Peyer's patch (tissue), 4 donors: ENCODE results near the gene SLC16A2. TPM values are rescaled to one million over a fixed set of nuclear protein-coding genes. Genes with fewer than 3 reads are reported as not detected.

Experiments used
- DNase-seq, 3 donors: peaks; one replicate each; pipeline ENCODE4 v3.0.0-alpha.2; 2017 to 2019
- H3K27ac ChIP-seq, 4 donors: fragments of 200-600 bp; sonication (generic); one replicate each; pipeline ENCODE4 v1.5.1; 2016 to 2019
- H3K27me3 ChIP-seq, 2 donors: fragments of 200-600 bp; sonication (generic); one replicate each; pipeline ENCODE4 v1.5.1; 2019
- H3K36me3 ChIP-seq, 3 donors: fragments of 200-600 bp; sonication (generic); one replicate each; pipeline ENCODE4 v1.5.1; 2016 to 2019
- H3K4me1 ChIP-seq, 4 donors: fragments of 200-600 bp; sonication (generic); one replicate each; pipeline ENCODE4 v1.5.1; 2016 to 2019
- H3K4me3 ChIP-seq, 4 donors: fragments of 200-600 bp; sonication (generic); 1 replicate in 3 of 4; 2 replicates in 1 of 4; pipeline ENCODE4 v1.5.1; 2016 to 2019; ENCODE audit warnings: mild to moderate bottlenecking in 1 of 4
- H3K9me3 ChIP-seq, 4 donors: fragments of 200-600 bp; sonication (generic); one replicate each; pipeline ENCODE4 v1.5.1; 2016 to 2019; ENCODE audit warnings: mild to moderate bottlenecking in 1 of 4
- CTCF ChIP-seq, 6 experiments: fragments of 450-650 bp in 4 of 6; fragments of 200-600 bp in 2 of 6; sonication (generic) in 1 of 6; IDR thresholded peaks; one replicate each; pipeline ENCODE4 v1.5.1; 2017 to 2019; ENCODE audit warnings: antibody characterized with exemption in 6 of 6, mild to moderate bottlenecking in 3 of 6, moderate library complexity in 1 of 6
- POLR2A ChIP-seq, 2 donors: fragments of 450-650 bp; IDR thresholded peaks; one replicate each; pipeline ENCODE4 v1.5.1; 2017; ENCODE audit warnings: antibody characterized with exemption in 2 of 2, mild to moderate bottlenecking in 2 of 2, moderate library complexity in 2 of 2
- total RNA-seq, 4 donors: library from RNA; depleted of rRNA; stranded (reverse); fragments of >200 nt; gene quantifications; one replicate each; pipeline ENCODE4 v1.1.0, GENCODE V29; 2016

SLC16A2 gene
- total RNA-seq, 4 donors from 2014 or later = 0.18 to 2.5 (median 1.8) TPM

GRCh38 chrX:74523870-74524735 lies 102.8 kb downstream of the SLC16A2 start:
- no peak for DNase-seq
- H3K27ac ChIP-seq = no peak overlapping the region

GRCh38 chrX:74525116-74525515 lies 103.8 kb downstream of the SLC16A2 start:
- no peak for TF ChIP-seq CTCF (IDR thresholded peaks at IDR 0.05)
- H3K4me3 ChIP-seq = no peak overlapping the region
- no peak overlapping the region for H3K27ac ChIP-seq
- H3K36me3 ChIP-seq = no peaks in the 10 kb centered on the region
- H3K27me3 ChIP-seq = no peaks in the 10 kb centered on the region
- no peak for DNase-seq
- no peaks in the 10 kb centered on the region for H3K9me3 ChIP-seq
- H3K4me1 ChIP-seq = no peaks in the 10 kb centered on the region

More at GRCh38 chrX:74523870-74524735, 102.8 kb downstream of the SLC16A2 start:
- no peaks in the 10 kb centered on the region for H3K27me3 ChIP-seq
- no peaks in the 10 kb centered on the region for H3K4me1 ChIP-seq
- TF ChIP-seq CTCF (IDR thresholded peaks at IDR 0.05) (no peak), POLR2A (IDR thresholded peaks at IDR 0.05) (no peak)
- no peaks in the 10 kb centered on the region for H3K9me3 ChIP-seq
- H3K36me3 ChIP-seq = no peaks in the 10 kb centered on the region
- no peak overlapping the region for H3K4me3 ChIP-seq

GRCh38 chrX:74526764-74527163 lies 105.5 kb downstream of the SLC16A2 start:
- Histone ChIP-seq H3K4me3 (no peak overlapping the region), H3K4me1 (no peaks in the 10 kb centered on the region), H3K9me3 (no peaks in the 10 kb centered on the region), H3K27me3 (no peaks in the 10 kb centered on the region), H3K36me3 (no peaks in the 10 kb centered on the region), H3K27ac (no peak overlapping the region)
- no peak for DNase-seq
- TF ChIP-seq POLR2A (IDR thresholded peaks at IDR 0.05) (no peak), CTCF (IDR thresholded peaks at IDR 0.05) (no peak)

GRCh38 chrX:74527350-74527749 lies 106.1 kb downstream of the SLC16A2 start:
- Histone ChIP-seq H3K36me3 (no peaks in the 10 kb centered on the region), H3K4me3 (no peak overlapping the region), H3K27ac (no peak overlapping the region), H3K27me3 (no peaks in the 10 kb centered on the region), H3K9me3 (no peaks in the 10 kb centered on the region), H3K4me1 (no peaks in the 10 kb centered on the region)
- DNase-seq = no peak
- TF ChIP-seq POLR2A (IDR thresholded peaks at IDR 0.05) (no peak), CTCF (IDR thresholded peaks at IDR 0.05) (no peak)

GRCh38 chrX:74529311-74529710 lies 108.0 kb downstream of the SLC16A2 start:
- no peak for TF ChIP-seq CTCF (IDR thresholded peaks at IDR 0.05)
- no peak for TF ChIP-seq POLR2A (IDR thresholded peaks at IDR 0.05)
- Histone ChIP-seq H3K36me3 (no peaks in the 10 kb centered on the region), H3K9me3 (no peaks in the 10 kb centered on the region), H3K27ac (no peak overlapping the region), H3K4me1 (no peaks in the 10 kb centered on the region), H3K27me3 (no peaks in the 10 kb centered on the region), H3K4me3 (no peak overlapping the region)
- DNase-seq = no peak
